ENCODE measurements around the gene RBP2.

Gene RBP2

GRCh38 chr3:139477710-139478640 is 1.7 kb upstream of the RBP2 start:
- no peak for DNase-seq

DNA sequence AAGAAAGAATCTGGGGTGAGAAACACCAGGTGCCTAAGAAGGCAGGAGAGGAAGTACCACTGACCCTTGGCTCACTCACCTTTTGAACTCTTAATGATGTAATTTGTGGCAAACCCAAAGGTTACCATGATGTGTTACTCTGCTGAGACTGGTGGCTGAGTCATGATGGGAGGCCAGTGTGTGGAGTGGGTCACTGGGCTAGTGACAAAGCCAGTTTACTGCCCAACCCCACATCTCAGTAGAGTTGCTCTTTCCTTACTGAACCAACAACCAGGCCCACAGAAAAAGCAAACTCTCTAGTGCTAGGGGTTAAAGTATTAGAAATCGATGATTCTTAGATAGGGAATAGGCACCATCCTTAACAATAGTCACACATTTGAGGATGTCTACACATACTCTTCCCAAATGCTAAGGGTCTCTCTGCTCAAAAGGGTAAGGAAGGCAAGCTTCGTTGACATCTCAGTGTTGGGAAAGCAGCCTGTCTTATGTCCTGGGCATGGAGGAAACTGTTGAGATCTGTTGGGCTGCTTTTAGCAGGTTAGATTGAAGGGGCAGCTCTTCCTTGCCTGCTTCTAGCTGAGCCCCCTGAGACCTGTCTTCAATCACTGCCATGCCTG is 3.1 kb downstream of the RBP2 start:
- DNase-seq: no peak

- no peak for DNase-seq
Observed at GRCh38 chr3:139472380-139473010, 3.8 kb downstream of the RBP2 start.

GRCh38 chr3:139470199-139470598 is 6.1 kb downstream of the RBP2 start:
- no peak for DNase-seq

DNA sequence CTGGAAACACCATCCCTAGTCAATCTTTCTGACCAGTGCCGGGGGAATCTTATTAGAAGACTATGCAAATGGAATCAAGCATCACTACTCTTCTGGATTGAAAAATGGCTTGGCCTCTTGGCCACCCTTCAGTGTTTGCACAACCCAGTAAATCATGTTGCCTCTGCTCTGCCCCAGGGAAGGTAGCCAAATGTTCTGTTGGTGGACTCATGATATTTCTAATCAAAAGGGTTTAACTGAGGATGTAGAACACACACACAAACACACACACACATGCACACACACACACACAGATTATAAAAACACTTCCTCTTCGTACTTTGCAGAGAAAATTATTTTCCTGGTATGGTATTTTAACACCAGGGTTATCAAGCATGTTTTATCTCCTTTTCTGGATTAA is 7.9 kb downstream of the RBP2 start:
- DNase-seq: no peak

DNA sequence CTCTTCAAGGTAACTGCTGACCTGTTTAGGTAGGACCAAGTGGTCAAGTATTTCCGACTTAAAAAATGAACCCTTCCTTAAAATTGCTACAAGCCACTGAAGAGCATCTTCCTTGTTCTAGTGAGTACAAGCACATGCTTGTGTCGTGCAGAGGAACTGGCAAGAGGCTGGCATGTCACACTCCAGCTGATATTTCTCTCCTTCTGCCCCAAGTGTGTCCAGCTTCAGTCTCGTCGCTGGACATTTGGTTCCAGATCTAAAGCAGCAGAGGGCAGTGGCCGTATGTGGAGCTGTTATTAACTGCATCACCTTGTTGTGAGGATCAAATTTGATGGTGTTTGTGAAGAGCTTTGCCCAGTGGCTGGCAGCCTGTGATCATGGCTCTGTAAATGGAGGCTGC is 10.0 kb downstream of the RBP2 start:
- no peak for DNase-seq

- DNase-seq: no peak
Observed at GRCh38 chr3:139465636-139466035, 10.7 kb downstream of the RBP2 start.

GRCh38 chr3:139463466-139463865 is 12.8 kb downstream of the RBP2 start:
- DNase-seq: no peak

GRCh38 chr3:139460529-139460928 is 15.8 kb downstream of the RBP2 start:
- DNase-seq: no peak

- no peak for DNase-seq
Observed at GRCh38 chr3:139460076-139460475, 16.2 kb downstream of the RBP2 start.

GRCh38 chr3:139458348-139458747 is 18.0 kb downstream of the RBP2 start:
- DNase-seq: no peak

- no peak for DNase-seq
Observed at GRCh38 chr3:139457066-139457465, 19.2 kb downstream of the RBP2 start.

- DNase-seq: no peak
Observed at GRCh38 chr3:139456386-139456785, 19.9 kb downstream of the RBP2 start.

DNA sequence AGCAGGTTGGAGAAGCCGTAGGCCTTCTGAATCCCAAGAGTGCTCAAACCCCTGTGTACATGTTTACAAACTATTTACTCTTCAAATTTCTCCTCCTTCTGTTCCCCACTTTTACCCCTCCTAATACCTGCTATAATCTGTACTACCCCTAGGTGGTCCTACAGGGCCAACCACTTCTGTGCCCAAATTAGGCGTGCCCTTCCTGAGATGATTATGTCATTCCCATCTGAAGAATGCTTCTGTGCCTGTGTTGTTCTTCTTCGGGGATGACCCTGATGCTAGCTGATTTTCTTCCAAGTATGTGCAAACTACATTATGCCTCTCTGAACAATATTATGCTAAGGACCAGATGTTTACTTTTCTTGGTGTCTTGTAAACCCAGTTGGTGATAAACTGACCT is 20.5 kb downstream of the RBP2 start:
- DNase-seq: peak; percentile 41

- DNase-seq: no peak
Observed at GRCh38 chr3:139455206-139455605, 21.1 kb downstream of the RBP2 start.

- DNase-seq: no peak
Observed at GRCh38 chr3:139454346-139454745, 22.0 kb downstream of the RBP2 start.

- DNase-seq: no peak
Observed at GRCh38 chr3:139450159-139450558, 26.2 kb downstream of the RBP2 start.

GRCh38 chr3:139449566-139449965 is 26.8 kb downstream of the RBP2 start:
- DNase-seq: no peak

DNA sequence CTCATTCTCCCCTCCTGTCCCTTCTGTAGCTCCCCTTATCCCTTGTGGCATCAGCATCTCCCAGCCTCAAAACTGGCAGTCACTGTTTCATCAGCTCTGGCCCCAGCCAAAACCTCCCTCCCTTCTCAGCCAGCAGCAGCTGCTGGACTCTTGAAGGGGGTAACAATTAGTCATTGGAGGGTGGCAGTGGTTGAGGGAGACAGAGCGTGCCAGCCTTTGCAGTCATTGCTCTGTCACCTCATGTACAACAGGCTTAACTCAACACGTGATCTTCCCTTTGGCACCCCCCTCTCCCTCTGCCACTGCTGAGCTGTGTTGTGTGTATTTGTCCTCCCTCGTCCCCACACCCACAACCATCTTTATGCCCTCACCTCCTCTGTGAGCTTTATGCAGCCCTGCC is 28.2 kb downstream of the RBP2 start:
- DNase-seq: peak; percentile 16

GRCh38 chr3:139447486-139447885 is 28.8 kb downstream of the RBP2 start:
- DNase-seq: no peak

DNA sequence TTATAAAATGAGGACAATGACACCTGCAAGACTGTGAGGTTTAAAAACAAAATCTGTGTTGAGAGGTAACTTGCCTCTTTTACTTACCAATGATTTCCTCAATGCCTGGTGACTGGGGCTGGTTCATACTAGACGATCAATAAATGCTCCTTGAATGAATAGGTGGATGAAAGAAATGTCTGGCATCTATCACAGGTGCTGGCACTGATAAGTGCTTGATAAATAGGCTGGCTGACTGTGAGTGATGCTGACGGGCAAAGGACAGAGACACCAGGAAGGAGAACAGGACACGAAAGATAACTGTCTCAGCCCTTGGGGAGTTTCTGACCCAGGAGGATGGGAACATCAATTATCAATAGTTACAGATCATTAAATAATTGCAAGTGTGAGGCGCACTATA is 31.9 kb downstream of the RBP2 start:
- no peak for DNase-seq

DNA sequence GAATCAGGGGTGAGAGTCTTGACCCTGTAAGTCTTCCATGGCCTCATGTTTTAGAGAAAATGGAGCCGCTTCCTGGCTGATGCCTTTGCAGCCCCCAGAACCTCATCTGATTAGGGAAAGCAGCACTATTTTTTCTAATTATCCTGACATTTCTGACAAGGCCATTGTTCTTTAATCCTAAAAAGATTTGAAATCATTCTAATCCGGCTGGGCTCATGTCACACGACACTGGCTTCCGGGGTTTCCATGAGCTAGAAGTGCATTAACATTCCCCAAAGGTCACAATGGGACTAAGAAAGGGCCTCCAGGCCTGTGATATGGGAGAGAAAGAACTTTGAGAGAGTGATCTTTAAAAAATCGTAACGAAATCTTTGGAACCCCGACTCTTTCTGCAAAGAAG is 33.1 kb downstream of the RBP2 start:
- no peak for DNase-seq

DNA sequence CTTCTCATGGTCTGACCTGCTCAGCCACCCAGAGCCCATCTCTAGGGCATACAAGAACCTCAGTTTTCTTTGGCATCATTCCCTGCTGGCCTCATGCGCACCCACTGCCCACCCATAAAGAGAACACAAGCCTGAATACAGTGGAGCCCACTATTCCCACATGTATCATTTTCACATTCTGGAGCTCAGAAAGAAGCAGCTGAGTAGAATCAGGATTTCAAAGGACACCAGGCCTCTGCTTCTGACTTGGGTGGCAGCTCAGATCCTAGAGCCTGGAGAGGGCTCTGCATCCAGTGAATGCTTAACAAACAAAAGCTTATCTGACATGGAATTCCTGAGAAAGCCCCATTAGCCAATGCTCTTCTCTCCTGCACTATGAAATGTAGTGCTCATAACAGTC is 34.7 kb downstream of the RBP2 start:
- no peak for DNase-seq

Measured in hematopoietic multipotent progenitor cell treated with erythropoietin and hydrocortisone succinate and interleukin-3 and kit ligand, for 4 days (in vitro differentiated cells).